HepG2 (cell line): ENCODE results near the gene CCDC30. TPM values are rescaled to one million over a fixed set of nuclear protein-coding genes. Genes with fewer than 3 reads are reported as not detected.

Experiments used
- ATAC-seq: fragments of 200-7000 bp; cut with Tn5 transposase; 3 replicates; pipeline ENCODE4 v1.9.1; 2020; ENCODE audit warnings: mild to moderate bottlenecking, moderate library complexity
- BruUV-seq: library from RNA; stranded (reverse); fragments of 400-500 nt; replicated peaks from 2 replicates; lab custom pipeline; 2021; lab: Mats Ljungman, UMichigan
- CTCF ChIA-PET: fragments of 300-600 bp; formaldehyde crosslinking; extraction: SDS; loops from one replicate; lab custom pipeline; 2021; ENCODE audit warnings: low total read pairs, inconsistent platforms, low intra/inter-chr PET ratio; lab: Yijun Ruan, JAX
- POLR2A ChIA-PET: fragments of 350-600 bp; sonication (Branson Sonifier 250); formaldehyde crosslinking; loops from one replicate; lab custom pipeline; 2020; ENCODE audit warnings: antibody characterized with exemption, inconsistent platforms; lab: Yijun Ruan, JAX
- DNase-seq: peaks from one replicate; pipeline ENCODE4 v3.0.0-alpha.2; 2015; ENCODE audit warnings: low spot score
- FAIRE-seq: peaks from 3 replicates; lab custom pipeline; 2011; peaks lifted over from hg19 to GRCh38; lab: Jason Lieb, UNC
- H2AFZ ChIP-seq: one replicate; pipeline ENCODE4 v1.6.1; 2011; ENCODE audit warnings: low read length, inconsistent platforms
- H3K27ac ChIP-seq: fragments of 300-600 bp; 3 replicates; pipeline ENCODE4 v1.8.0; 2011; ENCODE audit warnings: mixed run types, mild to moderate bottlenecking, mixed read lengths, low read length, inconsistent platforms; ENCODE audit not compliant: insufficient read depth; ENCODE audit errors: extremely low read length
- H3K27me3 ChIP-seq, 2 experiments: fragments of 200-600 bp in 1 of 2; 2 replicates in 1 of 2; 3 replicates in 1 of 2; pipeline versions ENCODE4 v1.6.0 to v1.8.0; 2011; ENCODE audit warnings: low read length in 2 of 2, mild to moderate bottlenecking in 2 of 2, moderate library complexity in 2 of 2, inconsistent platforms in 1 of 2; ENCODE audit not compliant: insufficient read depth in 2 of 2, control insufficient read depth in 1 of 2
- H3K36me3 ChIP-seq, 2 experiments: fragments of 200-600 bp in 1 of 2; replicated peaks in 1 of 2; 2 replicates in 1 of 2; 3 replicates in 1 of 2; pipeline versions ENCODE4 v1.5.1 to v1.8.0; 2011; ENCODE audit warnings: low read length in 2 of 2, inconsistent platforms in 1 of 2; ENCODE audit not compliant: insufficient read depth in 2 of 2, control insufficient read depth in 1 of 2
- H3K4me1 ChIP-seq: 2 replicates; pipeline ENCODE4 v1.5.1; 2012; ENCODE audit warnings: low read length, inconsistent platforms; ENCODE audit not compliant: insufficient read depth
- H3K4me2 ChIP-seq: 2 replicates; pipeline ENCODE4 v1.6.0; 2011; ENCODE audit warnings: low read depth, low read length, inconsistent platforms
- H3K4me3 ChIP-seq, 3 experiments: fragments of 200-600 bp in 1 of 3; sonication (generic), shearing (Covaris generic) in 1 of 3; replicated peaks in 1 of 3; 2 replicates each; pipeline ENCODE4 v1.5.1; 2011 to 2016; ENCODE audit warnings: low read length in 3 of 3, inconsistent platforms in 2 of 3, low read depth in 2 of 3, mild to moderate bottlenecking in 2 of 3, control low read depth in 1 of 3, mixed read lengths in 1 of 3; ENCODE audit not compliant: insufficient read depth in 1 of 3
- H3K79me2 ChIP-seq: one replicate; pipeline ENCODE4 v1.6.1; 2011; ENCODE audit warnings: low read length, inconsistent platforms; ENCODE audit not compliant: insufficient read depth
- H3K9ac ChIP-seq: 2 replicates; pipeline ENCODE4 v1.6.0; 2011; ENCODE audit warnings: mild to moderate bottlenecking, low read depth, low read length, inconsistent platforms; ENCODE audit not compliant: insufficient read depth
- H3K9me3 ChIP-seq: 2 replicates; pipeline ENCODE4 v1.5.1; 2012; ENCODE audit warnings: mild to moderate bottlenecking, low read length
- H4K20me1 ChIP-seq: 2 replicates; pipeline ENCODE4 v1.6.0; 2011; ENCODE audit warnings: inconsistent platforms, mild to moderate bottlenecking, low read length, moderate library complexity; ENCODE audit not compliant: insufficient read depth
- HINFP ChIP-seq: sonication (generic); formaldehyde crosslinking; IDR thresholded peaks from 2 replicates; pipeline ENCODE4 v1.4.0; 2020; ENCODE audit warnings: low read depth, mild to moderate bottlenecking, missing genetic modification reagents
- SIN3A ChIP-seq: IDR thresholded peaks from 2 replicates; pipeline ENCODE4 v1.6.1; 2011; ENCODE audit warnings: low read depth, mild to moderate bottlenecking, control low read depth, low read length, borderline replicate concordance
- SMAD1 ChIP-seq: sonication (generic); formaldehyde crosslinking; IDR thresholded peaks from 2 replicates; pipeline ENCODE4 v1.4.0; 2020; ENCODE audit warnings: missing genetic modification reagents, low read depth, mild to moderate bottlenecking, borderline replicate concordance
- SNAPC4 ChIP-seq: sonication (generic); formaldehyde crosslinking; IDR thresholded peaks from 2 replicates; pipeline ENCODE4 v1.4.0; 2020; ENCODE audit warnings: mild to moderate bottlenecking, missing genetic modification reagents
- ZFP36 ChIP-seq: fragments of 150-350 bp; IDR thresholded peaks from 2 replicates; pipeline ENCODE4 v1.6.1; 2018; ENCODE audit warnings: borderline replicate concordance, low read length, low read depth; ENCODE audit not compliant: partially characterized antibody
- ZNF329 ChIP-seq: sonication (generic); formaldehyde crosslinking; IDR thresholded peaks from 2 replicates; pipeline ENCODE4 v1.9.0; 2021; ENCODE audit warnings: low read depth, mild to moderate bottlenecking, missing genetic modification reagents
- ZNF44 ChIP-seq: sonication (generic); formaldehyde crosslinking; IDR thresholded peaks from 2 replicates; pipeline ENCODE4 v1.5.1; 2020; ENCODE audit warnings: mild to moderate bottlenecking, missing genetic modification reagents
- ZNF501 ChIP-seq: sonication (generic); formaldehyde crosslinking; IDR thresholded peaks from 2 replicates; pipeline ENCODE4 v1.5.1; 2020; ENCODE audit warnings: mild to moderate bottlenecking, moderate library complexity, missing genetic modification reagents
- ZNF883 ChIP-seq: sonication (generic); formaldehyde crosslinking; IDR thresholded peaks from 2 replicates; pipeline ENCODE4 v1.5.1; 2020; ENCODE audit warnings: mild to moderate bottlenecking, missing genetic modification reagents; ENCODE audit errors: not compliant biosample characterization
- WGBS: methylation state at CpG from one replicate; pipeline ENCODE4 v1.1.6; 2017; ENCODE audit warnings: low lambda C conversion rate; 5-methylcytosine and 5-hydroxymethylcytosine counted together
- in situ Hi-C: cut with HindIII; loops from 2 replicates; pipeline ENCODE4 v1.10.0; 2017; ENCODE audit warnings: low pct_unique_long_range_greater_than_20kb; ENCODE audit not compliant: extremely low pct_ligation_motif_present
- intact Hi-C: fragments of 100-400 bp; cut with micrococcal nuclease; formaldehyde crosslinking; loops from one replicate; pipeline ENCODE4 v1.10.0; 2022; ENCODE audit not compliant: unreplicated experiment
- polyA plus RNA-seq, 8 experiments: library from polyadenylated mRNA; depleted of rRNA in 3 of 8; stranded (reverse) in 7 of 8; unstranded in 1 of 8; fragments of >200 nt; fragmentation: Illumina TruSeq in 4 of 8; extraction: Trizol in 4 of 8; gene quantifications; 2 replicates each; pipeline versions ENCODE4 v1.2.1 to v1.2.3, GENCODE V29; 2011 to 2016; ENCODE audit warnings: low read depth in 4 of 8, missing spikeins in 1 of 8, mixed read lengths in 1 of 8; ENCODE audit not compliant: insufficient read depth in 1 of 8
- total RNA-seq, 5 experiments: library from RNA; depleted of rRNA; stranded (reverse); fragments of >200 nt; fragmentation: Illumina TruSeq; extraction: Trizol; gene quantifications; 2 replicates each; pipeline ENCODE4 v1.2.3, GENCODE V29; 2016; ENCODE audit warnings: low read depth in 1 of 5
- TF ChIP-seq, protein P1 (sequence below): sonication (generic); formaldehyde crosslinking; IDR thresholded peaks from 2 replicates; pipeline ENCODE4 v1.5.1; 2020; ENCODE audit warnings: missing genetic modification reagents, mild to moderate bottlenecking, borderline replicate concordance

The CCDC30 gene
- total and polyA plus RNA-seq, 2 of the 13 experiments (the other 11 are each of a cell fraction or from before 2014, with no cell fraction given) = 0.25 to 0.77 TPM

GRCh38 chr1:42593486-42594100 lies 130.5 kb downstream of the CCDC30 start:
- Histone ChIP-seq H3K27me3 (peaks cover 0 to 8% of the 10 kb centered on the region in 2 experiments; a peak in 1 of 5 replicates), H2AFZ (no peak overlapping the region), H3K36me3 (no peaks in the 10 kb centered on the region), H3K79me2 (no peaks in the 10 kb centered on the region), H3K4me1 (no peaks in the 10 kb centered on the region; the same call in 1 of the 2 replicates), H3K4me3 (no peak overlapping the region), H3K27ac (no peak overlapping the region)
- ChIA-PET CTCF (no interaction called here), POLR2A (no interaction called here)
- in situ Hi-C loops = no loop called here
- ATAC-seq = no peak
- no TSS peak for BruUV-seq
- WGBS = 33% methylated on average over 2 of the region's 2 CpGs
- no peak for TF ChIP-seq ZFP36
- no peak for TF ChIP-seq ZNF329 (CRISPR knock-in tag)
- TF ChIP-seq SMAD1 (CRISPR knock-in tag) = no peak
- TF ChIP-seq SIN3A = no peak
- no peak for TF ChIP-seq ZNF501 (CRISPR knock-in tag)
- no peak for TF ChIP-seq SNAPC4 (CRISPR knock-in tag)
- no peak for TF ChIP-seq HINFP
- no peak for TF ChIP-seq ZNF44 (CRISPR knock-in tag)
- TF ChIP-seq, protein P1, sequence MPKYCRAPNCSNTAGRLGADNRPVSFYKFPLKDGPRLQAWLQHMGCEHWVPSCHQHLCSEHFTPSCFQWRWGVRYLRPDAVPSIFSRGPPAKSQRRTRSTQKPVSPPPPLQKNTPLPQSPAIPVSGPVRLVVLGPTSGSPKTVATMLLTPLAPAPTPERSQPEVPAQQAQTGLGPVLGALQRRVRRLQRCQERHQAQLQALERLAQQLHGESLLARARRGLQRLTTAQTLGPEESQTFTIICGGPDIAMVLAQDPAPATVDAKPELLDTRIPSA (CRISPR knock-in tag) = no peak
- no peak for TF ChIP-seq ZNF883 (CRISPR knock-in tag)
- TF ChIP-seq, all 625 proteins: peak for 0
- Histone ChIP-seq H3K9ac (no peak overlapping the region), H3K4me2 (no peak overlapping the region), H3K9me3 (peaks cover 5% of the 10 kb centered on the region; the same call in 1 of the 2 replicates), H4K20me1 (no peaks in the 10 kb centered on the region)
- no peak for FAIRE-seq
- no peak for DNase-seq
- intact Hi-C loops = no loop called here
